Measurements from ENCODE around the gene SNTG2. TPM values are rescaled to one million over a fixed set of nuclear protein-coding genes. Genes with fewer than 3 reads are reported as not detected.

SNTG2 gene
- total RNA-seq, 1 donor from 2014 or later: 1.9 TPM

DNA sequence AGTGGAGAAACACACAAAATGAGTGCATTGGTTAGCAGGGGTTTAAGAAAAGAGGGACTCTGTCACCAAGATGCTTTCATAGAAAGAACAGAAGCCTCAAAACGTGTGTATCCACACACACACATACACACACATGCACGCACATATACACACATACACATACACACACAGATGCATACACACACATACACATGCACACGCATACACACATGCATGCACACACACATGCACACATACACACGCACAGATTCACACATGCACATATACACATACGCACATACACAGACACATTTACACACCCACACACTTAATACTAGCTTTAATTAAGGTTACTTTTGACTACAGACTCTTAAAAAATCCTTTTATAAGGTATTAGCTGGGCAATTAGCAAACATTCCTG is 378.0 kb downstream of the SNTG2 start:
- FAIRE-seq: no peak

DNA sequence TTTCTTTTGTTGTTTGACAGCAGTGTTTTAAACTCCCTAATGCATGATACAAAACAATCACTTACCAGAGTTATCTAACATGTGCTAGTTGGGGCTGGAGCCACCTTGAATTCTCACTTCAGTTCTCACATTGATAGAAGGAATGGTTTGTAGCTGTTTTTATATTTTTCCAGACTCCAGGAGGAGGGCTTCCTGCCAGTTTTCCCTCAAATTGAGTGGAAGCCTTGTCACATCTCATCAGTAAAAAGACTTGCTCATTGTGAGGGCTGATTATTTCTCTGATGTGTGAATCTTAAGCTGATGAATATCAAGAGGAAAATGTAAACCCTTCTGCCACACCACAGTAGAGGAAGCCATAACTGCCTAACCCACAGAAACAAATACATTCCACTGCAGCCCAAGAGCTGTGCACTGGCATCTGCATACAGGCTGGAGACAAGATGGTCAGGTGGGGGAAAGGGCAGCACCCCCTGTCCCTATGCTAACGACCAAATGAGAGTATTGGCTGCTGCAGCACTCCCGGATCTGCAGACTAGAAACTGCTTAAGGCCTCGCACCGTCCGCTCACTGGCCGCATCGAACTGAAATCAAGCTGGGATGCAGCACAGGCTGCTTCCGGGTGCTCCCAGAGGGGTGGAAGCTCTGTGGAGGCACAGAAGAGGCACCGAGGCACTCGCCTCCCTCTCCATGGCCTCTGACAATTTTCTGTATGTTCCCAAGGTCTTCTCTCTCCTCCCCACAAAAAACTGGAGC is 388.9 kb downstream of the SNTG2 start:
- no peak for TF ChIP-seq EZH2 (IDR thresholded peaks at IDR 0.05; ENCODE audit: insufficient read depth, low read length)
- TF ChIP-seq, protein P1, sequence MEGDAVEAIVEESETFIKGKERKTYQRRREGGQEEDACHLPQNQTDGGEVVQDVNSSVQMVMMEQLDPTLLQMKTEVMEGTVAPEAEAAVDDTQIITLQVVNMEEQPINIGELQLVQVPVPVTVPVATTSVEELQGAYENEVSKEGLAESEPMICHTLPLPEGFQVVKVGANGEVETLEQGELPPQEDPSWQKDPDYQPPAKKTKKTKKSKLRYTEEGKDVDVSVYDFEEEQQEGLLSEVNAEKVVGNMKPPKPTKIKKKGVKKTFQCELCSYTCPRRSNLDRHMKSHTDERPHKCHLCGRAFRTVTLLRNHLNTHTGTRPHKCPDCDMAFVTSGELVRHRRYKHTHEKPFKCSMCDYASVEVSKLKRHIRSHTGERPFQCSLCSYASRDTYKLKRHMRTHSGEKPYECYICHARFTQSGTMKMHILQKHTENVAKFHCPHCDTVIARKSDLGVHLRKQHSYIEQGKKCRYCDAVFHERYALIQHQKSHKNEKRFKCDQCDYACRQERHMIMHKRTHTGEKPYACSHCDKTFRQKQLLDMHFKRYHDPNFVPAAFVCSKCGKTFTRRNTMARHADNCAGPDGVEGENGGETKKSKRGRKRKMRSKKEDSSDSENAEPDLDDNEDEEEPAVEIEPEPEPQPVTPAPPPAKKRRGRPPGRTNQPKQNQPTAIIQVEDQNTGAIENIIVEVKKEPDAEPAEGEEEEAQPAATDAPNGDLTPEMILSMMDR (IDR thresholded peaks at IDR 0.05; ENCODE audit: insufficient read depth, low read depth, low read length): no peak

More for the DNA sequence above, 378.0 kb downstream of the SNTG2 start:
- Histone ChIP-seq H3K27me3 (ENCODE audit: insufficient read depth, low read length) (no peaks in the 10 kb centered on the region), H4K20me1 (ENCODE audit: insufficient read depth, low read length) (no peaks in the 10 kb centered on the region), H2AFZ (ENCODE audit: low read depth, low read length) (no peak overlapping the region), H3K4me1 (ENCODE audit: insufficient read depth, low read length) (no peaks in the 10 kb centered on the region), H3K79me2 (ENCODE audit: insufficient read depth, low read length) (no peaks in the 10 kb centered on the region), H3K36me3 (ENCODE audit: insufficient read depth, low read length) (no peaks in the 10 kb centered on the region), H3K9me3 (ENCODE audit: insufficient read depth, low read depth, low read length) (no peaks in the 10 kb centered on the region), H3K4me2 (ENCODE audit: low read length) (no peak overlapping the region), H3K27ac (ENCODE audit: low read depth, low read length) (no peak overlapping the region), H3K4me3 (ENCODE audit: insufficient read depth, low read depth, low read length) (no peak overlapping the region), H3K9ac (ENCODE audit: low read length) (no peak overlapping the region)
- peaks cover under 1% of the 10 kb centered on the region for H3K27me3 Mint-ChIP-seq (ENCODE audit: low read depth, unreplicated experiment)
- no peak overlapping the region for H3K4me3 Mint-ChIP-seq (ENCODE audit: unreplicated experiment)
- peaks cover 2% of the 10 kb centered on the region for H3K9me3 Mint-ChIP-seq (ENCODE audit: unreplicated experiment)
- no peak for TF ChIP-seq EZH2 (IDR thresholded peaks at IDR 0.05; ENCODE audit: insufficient read depth, low read length)
- TF ChIP-seq, protein P1 (IDR thresholded peaks at IDR 0.05; ENCODE audit: insufficient read depth, low read depth, low read length): no peak
- no peaks in the 10 kb centered on the region for H3K36me3 Mint-ChIP-seq (ENCODE audit: low read depth, unreplicated experiment)
- no peaks in the 10 kb centered on the region for H3K4me1 Mint-ChIP-seq (ENCODE audit: low read depth, unreplicated experiment)
- no peak overlapping the region for H3K27ac Mint-ChIP-seq (ENCODE audit: unreplicated experiment)
- DNase-seq (ENCODE audit: low read depth): no peak

DNA sequence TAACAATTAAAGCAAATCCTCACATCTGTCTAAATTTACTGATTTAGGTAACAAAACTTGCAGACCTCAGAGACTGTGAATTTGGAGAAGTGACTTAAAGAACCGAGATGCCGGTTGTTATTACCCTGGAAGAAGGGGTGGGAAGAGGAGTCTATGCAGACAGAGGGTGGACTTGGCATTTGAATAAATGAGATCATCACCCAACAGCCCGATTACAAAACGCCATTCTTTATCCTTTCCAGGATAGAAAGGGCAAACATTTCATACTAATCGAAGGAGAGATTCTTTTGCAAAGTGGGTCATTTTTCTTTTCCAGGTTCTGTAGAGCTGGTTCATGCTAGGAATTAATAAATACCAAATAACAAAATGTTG is 389.5 kb downstream of the SNTG2 start:
- H3K27me3 ChIP-seq (ENCODE audit: insufficient read depth, low read length): no peaks in the 10 kb centered on the region
- Mint-ChIP-seq H3K9me3 (ENCODE audit: unreplicated experiment) (no peaks in the 10 kb centered on the region), H3K4me3 (ENCODE audit: unreplicated experiment) (no peak overlapping the region), H3K27ac (ENCODE audit: unreplicated experiment) (no peak overlapping the region), H3K36me3 (ENCODE audit: low read depth, unreplicated experiment) (no peaks in the 10 kb centered on the region), H3K4me1 (ENCODE audit: low read depth, unreplicated experiment) (no peaks in the 10 kb centered on the region), H3K27me3 (ENCODE audit: low read depth, unreplicated experiment) (no peaks in the 10 kb centered on the region)
- H3K4me2 ChIP-seq (ENCODE audit: low read length): no peak overlapping the region
- TF ChIP-seq EZH2 (IDR thresholded peaks at IDR 0.05; ENCODE audit: insufficient read depth, low read length): no peak
- TF ChIP-seq, protein P1 (IDR thresholded peaks at IDR 0.05; ENCODE audit: insufficient read depth, low read depth, low read length): no peak
- FAIRE-seq (no peak), DNase-seq (ENCODE audit: low read depth) (no peak)
- H3K79me2 ChIP-seq (ENCODE audit: insufficient read depth, low read length): no peaks in the 10 kb centered on the region
- no peaks in the 10 kb centered on the region for H4K20me1 ChIP-seq (ENCODE audit: insufficient read depth, low read length)
- no peaks in the 10 kb centered on the region for H3K36me3 ChIP-seq (ENCODE audit: insufficient read depth, low read length)
- no peaks in the 10 kb centered on the region for H3K4me1 ChIP-seq (ENCODE audit: insufficient read depth, low read length)
- H3K27ac ChIP-seq (ENCODE audit: low read depth, low read length): no peak overlapping the region
- H2AFZ ChIP-seq (ENCODE audit: low read depth, low read length): no peak overlapping the region
- H3K9me3 ChIP-seq (ENCODE audit: insufficient read depth, low read depth, low read length): no peaks in the 10 kb centered on the region
- no peak overlapping the region for H3K4me3 ChIP-seq (ENCODE audit: insufficient read depth, low read depth, low read length)
- no peak overlapping the region for H3K9ac ChIP-seq (ENCODE audit: low read length)

More for the DNA sequence above, 388.9 kb downstream of the SNTG2 start:
- H3K9me3 Mint-ChIP-seq (ENCODE audit: unreplicated experiment): no peaks in the 10 kb centered on the region
- no peaks in the 10 kb centered on the region for H3K4me1 Mint-ChIP-seq (ENCODE audit: low read depth, unreplicated experiment)
- H3K36me3 Mint-ChIP-seq (ENCODE audit: low read depth, unreplicated experiment): no peaks in the 10 kb centered on the region
- H3K4me3 Mint-ChIP-seq (ENCODE audit: unreplicated experiment): no peak overlapping the region
- Histone ChIP-seq H3K27me3 (ENCODE audit: insufficient read depth, low read length) (no peaks in the 10 kb centered on the region), H3K79me2 (ENCODE audit: insufficient read depth, low read length) (no peaks in the 10 kb centered on the region), H3K4me1 (ENCODE audit: insufficient read depth, low read length) (no peaks in the 10 kb centered on the region), H3K36me3 (ENCODE audit: insufficient read depth, low read length) (no peaks in the 10 kb centered on the region), H4K20me1 (ENCODE audit: insufficient read depth, low read length) (no peaks in the 10 kb centered on the region), H2AFZ (ENCODE audit: low read depth, low read length) (no peak overlapping the region), H3K9ac (ENCODE audit: low read length) (no peak overlapping the region), H3K4me2 (ENCODE audit: low read length) (no peak overlapping the region), H3K27ac (ENCODE audit: low read depth, low read length) (no peak overlapping the region), H3K9me3 (ENCODE audit: insufficient read depth, low read depth, low read length) (no peaks in the 10 kb centered on the region), H3K4me3 (ENCODE audit: insufficient read depth, low read depth, low read length) (no peak overlapping the region)
- H3K27me3 Mint-ChIP-seq (ENCODE audit: low read depth, unreplicated experiment): no peaks in the 10 kb centered on the region
- FAIRE-seq (no peak), DNase-seq (ENCODE audit: low read depth) (no peak)
- no peak overlapping the region for H3K27ac Mint-ChIP-seq (ENCODE audit: unreplicated experiment)
